Ishikawa (cell line): ENCODE data around the gene AGPAT2.

Source experiments
- CEBPB ChIP-seq: IDR thresholded peaks from 2 replicates; pipeline ENCODE4 v1.6.1; 2012
- CREB1 ChIP-seq: IDR thresholded peaks from 2 replicates; pipeline ENCODE4 v1.6.1; 2012; ENCODE audit warnings: low read depth
- EGR1 ChIP-seq: IDR thresholded peaks from 2 replicates; pipeline ENCODE4 v1.6.1; 2012
- EP300 ChIP-seq: IDR thresholded peaks from 2 replicates; pipeline ENCODE4 v1.6.1; 2012; ENCODE audit warnings: borderline replicate concordance
- FOXM1 ChIP-seq: IDR thresholded peaks from 2 replicates; pipeline ENCODE4 v1.6.1; 2012; ENCODE audit warnings: low read depth, borderline replicate concordance
- MAX ChIP-seq: IDR thresholded peaks from 2 replicates; pipeline ENCODE4 v1.6.1; 2012
- NFIC ChIP-seq: IDR thresholded peaks from 2 replicates; pipeline ENCODE4 v1.6.1; 2012
- RAD21 ChIP-seq: IDR thresholded peaks from 2 replicates; pipeline ENCODE4 v1.6.1; 2012; ENCODE audit warnings: low read depth
- TAF1 ChIP-seq: IDR thresholded peaks from 2 replicates; pipeline ENCODE4 v1.6.1; 2012; ENCODE audit warnings: low read depth, mild to moderate bottlenecking
- TCF12 ChIP-seq: IDR thresholded peaks from 2 replicates; pipeline ENCODE4 v1.6.1; 2012; ENCODE audit warnings: low read depth
- TEAD4 ChIP-seq: IDR thresholded peaks from 2 replicates; pipeline ENCODE4 v1.6.1; 2012
- YY1 ChIP-seq: IDR thresholded peaks from 2 replicates; pipeline ENCODE4 v1.6.1; 2012; ENCODE audit warnings: low read depth
- ZBTB7A ChIP-seq: IDR thresholded peaks from 2 replicates; pipeline ENCODE4 v1.6.1; 2012; ENCODE audit warnings: low read depth
- TF ChIP-seq, protein P1 (sequence below): IDR thresholded peaks from 2 replicates; pipeline ENCODE4 v1.6.1; 2012; ENCODE audit warnings: low read depth, mild to moderate bottlenecking
- TF ChIP-seq, protein P2 (sequence below): IDR thresholded peaks from 2 replicates; pipeline ENCODE4 v1.6.1; 2012

Gene AGPAT2

GRCh38 chr9:136628268-136628667 is 59.0 kb downstream of the AGPAT2 start:
- TF ChIP-seq FOXM1 (no peak), EGR1 (no peak), TAF1 (no peak), YY1 (no peak), EP300 (no peak), NFIC (no peak), TEAD4 (no peak), ZBTB7A (no peak), CEBPB (no peak), MAX (no peak), TCF12 (no peak), CREB1 (no peak)
- TF ChIP-seq, protein P1, sequence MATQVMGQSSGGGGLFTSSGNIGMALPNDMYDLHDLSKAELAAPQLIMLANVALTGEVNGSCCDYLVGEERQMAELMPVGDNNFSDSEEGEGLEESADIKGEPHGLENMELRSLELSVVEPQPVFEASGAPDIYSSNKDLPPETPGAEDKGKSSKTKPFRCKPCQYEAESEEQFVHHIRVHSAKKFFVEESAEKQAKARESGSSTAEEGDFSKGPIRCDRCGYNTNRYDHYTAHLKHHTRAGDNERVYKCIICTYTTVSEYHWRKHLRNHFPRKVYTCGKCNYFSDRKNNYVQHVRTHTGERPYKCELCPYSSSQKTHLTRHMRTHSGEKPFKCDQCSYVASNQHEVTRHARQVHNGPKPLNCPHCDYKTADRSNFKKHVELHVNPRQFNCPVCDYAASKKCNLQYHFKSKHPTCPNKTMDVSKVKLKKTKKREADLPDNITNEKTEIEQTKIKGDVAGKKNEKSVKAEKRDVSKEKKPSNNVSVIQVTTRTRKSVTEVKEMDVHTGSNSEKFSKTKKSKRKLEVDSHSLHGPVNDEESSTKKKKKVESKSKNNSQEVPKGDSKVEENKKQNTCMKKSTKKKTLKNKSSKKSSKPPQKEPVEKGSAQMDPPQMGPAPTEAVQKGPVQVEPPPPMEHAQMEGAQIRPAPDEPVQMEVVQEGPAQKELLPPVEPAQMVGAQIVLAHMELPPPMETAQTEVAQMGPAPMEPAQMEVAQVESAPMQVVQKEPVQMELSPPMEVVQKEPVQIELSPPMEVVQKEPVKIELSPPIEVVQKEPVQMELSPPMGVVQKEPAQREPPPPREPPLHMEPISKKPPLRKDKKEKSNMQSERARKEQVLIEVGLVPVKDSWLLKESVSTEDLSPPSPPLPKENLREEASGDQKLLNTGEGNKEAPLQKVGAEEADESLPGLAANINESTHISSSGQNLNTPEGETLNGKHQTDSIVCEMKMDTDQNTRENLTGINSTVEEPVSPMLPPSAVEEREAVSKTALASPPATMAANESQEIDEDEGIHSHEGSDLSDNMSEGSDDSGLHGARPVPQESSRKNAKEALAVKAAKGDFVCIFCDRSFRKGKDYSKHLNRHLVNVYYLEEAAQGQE, result no peak
- TF ChIP-seq, protein P2, sequence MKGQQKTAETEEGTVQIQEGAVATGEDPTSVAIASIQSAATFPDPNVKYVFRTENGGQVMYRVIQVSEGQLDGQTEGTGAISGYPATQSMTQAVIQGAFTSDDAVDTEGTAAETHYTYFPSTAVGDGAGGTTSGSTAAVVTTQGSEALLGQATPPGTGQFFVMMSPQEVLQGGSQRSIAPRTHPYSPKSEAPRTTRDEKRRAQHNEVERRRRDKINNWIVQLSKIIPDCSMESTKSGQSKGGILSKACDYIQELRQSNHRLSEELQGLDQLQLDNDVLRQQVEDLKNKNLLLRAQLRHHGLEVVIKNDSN, result no peak

DNA sequence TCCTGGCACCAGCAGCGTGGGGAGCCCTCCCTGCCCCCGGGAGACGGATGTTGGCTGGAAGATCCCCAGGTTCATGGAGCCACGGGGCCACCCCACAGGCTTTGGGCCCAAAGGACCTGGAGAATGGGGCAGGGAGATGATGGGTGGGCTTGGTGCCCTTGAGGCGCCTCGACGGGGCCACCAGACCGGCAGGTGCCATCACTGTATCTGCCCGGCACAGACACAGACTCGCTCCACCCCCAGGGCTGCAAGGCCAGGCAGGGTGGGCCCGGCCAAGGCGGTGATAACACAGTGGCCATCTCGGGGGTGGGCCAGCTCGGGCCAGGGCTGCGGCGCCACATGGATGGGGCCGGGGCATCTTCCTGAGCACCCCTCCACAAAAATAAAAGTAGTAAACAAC is 59.6 kb downstream of the AGPAT2 start:
- TF ChIP-seq, protein P2, result no peak
- TF ChIP-seq CEBPB (no peak), YY1 (no peak), TAF1 (no peak), NFIC (no peak)

DNA sequence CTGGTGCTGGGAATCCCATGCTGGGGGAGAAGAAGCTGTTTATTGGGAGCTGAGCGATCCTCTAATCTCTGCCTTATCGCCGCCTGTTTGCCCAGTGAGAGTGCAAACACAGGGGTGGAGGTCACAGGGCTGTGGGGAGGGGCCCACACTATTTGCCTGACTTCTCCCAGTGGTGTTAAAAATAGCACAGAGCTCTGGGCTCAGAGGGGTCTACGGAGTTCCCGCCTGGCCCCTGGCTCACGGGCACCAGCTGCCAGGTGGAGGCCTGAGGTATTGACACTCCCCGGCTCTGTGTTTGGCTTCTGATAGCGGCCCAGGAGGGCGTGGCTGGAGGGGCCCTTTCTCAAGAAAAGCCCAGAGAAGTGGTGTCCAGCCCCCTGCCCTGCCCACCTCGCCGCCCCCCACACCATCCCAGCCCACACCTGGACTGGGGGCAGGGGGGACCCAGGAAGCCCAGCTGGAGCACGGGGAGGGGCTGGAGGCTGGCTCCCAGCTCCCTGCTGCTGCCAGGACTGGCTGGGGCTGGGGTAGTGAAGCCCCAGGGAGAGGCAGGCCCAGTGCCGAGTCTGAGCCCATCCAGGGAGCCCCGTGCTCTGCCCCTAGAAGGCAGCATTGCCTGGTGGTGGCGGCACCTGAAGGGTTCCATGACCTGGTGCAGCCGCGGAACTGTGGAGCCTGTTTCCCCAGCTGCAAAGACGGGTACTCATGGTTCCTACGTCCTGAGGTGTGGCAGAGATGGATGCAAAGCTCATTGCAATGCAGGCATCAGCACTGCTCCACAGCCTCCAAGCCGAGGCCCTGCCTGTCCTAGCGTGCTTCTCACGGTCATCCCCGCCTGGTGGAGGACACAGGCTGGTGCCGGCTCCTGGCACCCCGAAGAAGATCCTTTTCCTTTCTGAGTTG is 60.3 kb downstream of the AGPAT2 start:
- TF ChIP-seq, protein P1, result no peak
- TF ChIP-seq EGR1, result no peak
- no peak for TF ChIP-seq RAD21
- no peak for TF ChIP-seq ZBTB7A
- no peak for TF ChIP-seq YY1
- no peak for TF ChIP-seq FOXM1
- no peak for TF ChIP-seq CEBPB
- TF ChIP-seq MAX, result no peak

- TF ChIP-seq TEAD4 (no peak), RAD21 (no peak), EP300 (no peak), ZBTB7A (no peak), YY1 (no peak), FOXM1 (no peak), EGR1 (no peak)
- TF ChIP-seq, protein P1, result no peak
These were observed 61.1 kb downstream of the AGPAT2 start for GRCh38 chr9:136626066-136626725.
